HepG2 (cell line): Measurements from ENCODE around the gene ANKRD11. TPM values are rescaled to one million over a fixed set of nuclear protein-coding genes. Genes with fewer than 3 reads are reported as not detected.

Source experiments
- ATAC-seq: fragments of 200-7000 bp; cut with Tn5 transposase; 3 replicates; pipeline ENCODE4 v1.9.1; 2020; ENCODE audit warnings: mild to moderate bottlenecking, moderate library complexity
- BruUV-seq: library from RNA; stranded (reverse); fragments of 400-500 nt; replicated peaks from 2 replicates; lab custom pipeline; 2021; lab: Mats Ljungman, UMichigan
- CTCF ChIA-PET: fragments of 300-600 bp; formaldehyde crosslinking; extraction: SDS; loops from one replicate; lab custom pipeline; 2021; ENCODE audit warnings: low total read pairs, inconsistent platforms, low intra/inter-chr PET ratio; lab: Yijun Ruan, JAX
- POLR2A ChIA-PET: fragments of 350-600 bp; sonication (Branson Sonifier 250); formaldehyde crosslinking; loops from one replicate; lab custom pipeline; 2020; ENCODE audit warnings: antibody characterized with exemption, inconsistent platforms; lab: Yijun Ruan, JAX
- DNase-seq: peaks from one replicate; pipeline ENCODE4 v3.0.0-alpha.2; 2015; ENCODE audit warnings: low spot score
- FAIRE-seq: peaks from 3 replicates; lab custom pipeline; 2011; peaks lifted over from hg19 to GRCh38; lab: Jason Lieb, UNC
- H2AFZ ChIP-seq: one replicate; pipeline ENCODE4 v1.6.1; 2011; ENCODE audit warnings: low read length, inconsistent platforms
- H3K27ac ChIP-seq: fragments of 300-600 bp; 3 replicates; pipeline ENCODE4 v1.8.0; 2011; ENCODE audit warnings: mixed run types, mild to moderate bottlenecking, mixed read lengths, low read length, inconsistent platforms; ENCODE audit not compliant: insufficient read depth; ENCODE audit errors: extremely low read length
- H3K27me3 ChIP-seq, 2 experiments: fragments of 200-600 bp in 1 of 2; 2 replicates in 1 of 2; 3 replicates in 1 of 2; pipeline versions ENCODE4 v1.6.0 to v1.8.0; 2011; ENCODE audit warnings: low read length in 2 of 2, mild to moderate bottlenecking in 2 of 2, moderate library complexity in 2 of 2, inconsistent platforms in 1 of 2; ENCODE audit not compliant: insufficient read depth in 2 of 2, control insufficient read depth in 1 of 2
- H3K36me3 ChIP-seq, 2 experiments: fragments of 200-600 bp in 1 of 2; replicated peaks in 1 of 2; 2 replicates in 1 of 2; 3 replicates in 1 of 2; pipeline versions ENCODE4 v1.5.1 to v1.8.0; 2011; ENCODE audit warnings: low read length in 2 of 2, inconsistent platforms in 1 of 2; ENCODE audit not compliant: insufficient read depth in 2 of 2, control insufficient read depth in 1 of 2
- H3K4me1 ChIP-seq: 2 replicates; pipeline ENCODE4 v1.5.1; 2012; ENCODE audit warnings: low read length, inconsistent platforms; ENCODE audit not compliant: insufficient read depth
- H3K4me2 ChIP-seq: 2 replicates; pipeline ENCODE4 v1.6.0; 2011; ENCODE audit warnings: low read depth, low read length, inconsistent platforms
- H3K4me3 ChIP-seq, 3 experiments: fragments of 200-600 bp in 1 of 3; sonication (generic), shearing (Covaris generic) in 1 of 3; replicated peaks in 1 of 3; 2 replicates each; pipeline ENCODE4 v1.5.1; 2011 to 2016; ENCODE audit warnings: low read length in 3 of 3, inconsistent platforms in 2 of 3, low read depth in 2 of 3, mild to moderate bottlenecking in 2 of 3, control low read depth in 1 of 3, mixed read lengths in 1 of 3; ENCODE audit not compliant: insufficient read depth in 1 of 3
- H3K79me2 ChIP-seq: one replicate; pipeline ENCODE4 v1.6.1; 2011; ENCODE audit warnings: low read length, inconsistent platforms; ENCODE audit not compliant: insufficient read depth
- H3K9ac ChIP-seq: 2 replicates; pipeline ENCODE4 v1.6.0; 2011; ENCODE audit warnings: mild to moderate bottlenecking, low read depth, low read length, inconsistent platforms; ENCODE audit not compliant: insufficient read depth
- H3K9me3 ChIP-seq: 2 replicates; pipeline ENCODE4 v1.5.1; 2012; ENCODE audit warnings: mild to moderate bottlenecking, low read length
- H4K20me1 ChIP-seq: 2 replicates; pipeline ENCODE4 v1.6.0; 2011; ENCODE audit warnings: inconsistent platforms, mild to moderate bottlenecking, low read length, moderate library complexity; ENCODE audit not compliant: insufficient read depth
- ARNT2 ChIP-seq: sonication (generic); formaldehyde crosslinking; IDR thresholded peaks from 2 replicates; pipeline ENCODE4 v1.8.0; 2022; ENCODE audit warnings: mild to moderate bottlenecking, low read depth, missing genetic modification reagents, moderate library complexity
- BORCS8-MEF2B ChIP-seq: sonication (generic); formaldehyde crosslinking; IDR thresholded peaks from 2 replicates; pipeline ENCODE4 v1.8.0; 2022; ENCODE audit warnings: mild to moderate bottlenecking, missing genetic modification reagents
- JARID2 ChIP-seq: sonication (generic); formaldehyde crosslinking; IDR thresholded peaks from 2 replicates; pipeline ENCODE4 v1.8.1; 2023; ENCODE audit warnings: missing genetic modification reagents, inconsistent platforms; ENCODE audit not compliant: insufficient replicate concordance
- SAP130 ChIP-seq: IDR thresholded peaks from 2 replicates; pipeline ENCODE4 v1.6.1; 2016; ENCODE audit warnings: low read depth
- TGIF2 ChIP-seq: IDR thresholded peaks from 2 replicates; pipeline ENCODE4 v1.6.1; 2016; ENCODE audit warnings: control low read depth, missing compliant biosample characterization
- ZBED4 ChIP-seq: sonication (generic); formaldehyde crosslinking; IDR thresholded peaks from 2 replicates; pipeline ENCODE4 v1.4.0; 2020; ENCODE audit warnings: missing genetic modification reagents, borderline replicate concordance
- ZFP36L1 ChIP-seq: sonication (generic); formaldehyde crosslinking; IDR thresholded peaks from 2 replicates; pipeline ENCODE4 v1.8.0; 2022; ENCODE audit warnings: mild to moderate bottlenecking, missing genetic modification reagents, moderate library complexity
- ZMYM3 ChIP-seq: sonication (generic); formaldehyde crosslinking; IDR thresholded peaks from 2 replicates; pipeline ENCODE4 v1.5.1; 2020; ENCODE audit warnings: mild to moderate bottlenecking, missing genetic modification reagents
- ZNF552 ChIP-seq: sonication (generic); formaldehyde crosslinking; IDR thresholded peaks from 2 replicates; pipeline ENCODE4 v1.9.0; 2022; ENCODE audit warnings: missing genetic modification reagents, mild to moderate bottlenecking, borderline replicate concordance
- ZNF749 ChIP-seq: sonication (generic); formaldehyde crosslinking; IDR thresholded peaks from 2 replicates; pipeline ENCODE4 v1.8.0; 2022; ENCODE audit warnings: mild to moderate bottlenecking, missing genetic modification reagents, moderate library complexity, borderline replicate concordance
- ZNF891 ChIP-seq: sonication (generic); formaldehyde crosslinking; IDR thresholded peaks from 2 replicates; pipeline ENCODE4 v1.5.0; 2020; ENCODE audit warnings: mild to moderate bottlenecking, missing genetic modification reagents
- WGBS: methylation state at CpG from one replicate; pipeline ENCODE4 v1.1.6; 2017; ENCODE audit warnings: low lambda C conversion rate; 5-methylcytosine and 5-hydroxymethylcytosine counted together
- in situ Hi-C: cut with HindIII; loops from 2 replicates; pipeline ENCODE4 v1.10.0; 2017; ENCODE audit warnings: low pct_unique_long_range_greater_than_20kb; ENCODE audit not compliant: extremely low pct_ligation_motif_present
- intact Hi-C: fragments of 100-400 bp; cut with micrococcal nuclease; formaldehyde crosslinking; loops from one replicate; pipeline ENCODE4 v1.10.0; 2022; ENCODE audit not compliant: unreplicated experiment
- polyA plus RNA-seq, 8 experiments: library from polyadenylated mRNA; depleted of rRNA in 3 of 8; stranded (reverse) in 7 of 8; unstranded in 1 of 8; fragments of >200 nt; fragmentation: Illumina TruSeq in 4 of 8; extraction: Trizol in 4 of 8; gene quantifications; 2 replicates each; pipeline versions ENCODE4 v1.2.1 to v1.2.3, GENCODE V29; 2011 to 2016; ENCODE audit warnings: low read depth in 4 of 8, missing spikeins in 1 of 8, mixed read lengths in 1 of 8; ENCODE audit not compliant: insufficient read depth in 1 of 8
- total RNA-seq, 5 experiments: library from RNA; depleted of rRNA; stranded (reverse); fragments of >200 nt; fragmentation: Illumina TruSeq; extraction: Trizol; gene quantifications; 2 replicates each; pipeline ENCODE4 v1.2.3, GENCODE V29; 2016; ENCODE audit warnings: low read depth in 1 of 5
- TF ChIP-seq, protein P1 (sequence below): sonication (generic); formaldehyde crosslinking; IDR thresholded peaks from 2 replicates; pipeline ENCODE4 v1.5.0; 2020; ENCODE audit warnings: mild to moderate bottlenecking, missing genetic modification reagents, moderate library complexity
- TF ChIP-seq, protein P2 (sequence below): sonication (generic); formaldehyde crosslinking; IDR thresholded peaks from 2 replicates; pipeline ENCODE4 v1.4.0; 2020; ENCODE audit warnings: missing genetic modification reagents

ANKRD11 gene
- total and polyA plus RNA-seq, 2 of the 13 experiments (the other 11 are each of a cell fraction or from before 2014, with no cell fraction given) = 21.4 to 38.4 TPM

DNA sequence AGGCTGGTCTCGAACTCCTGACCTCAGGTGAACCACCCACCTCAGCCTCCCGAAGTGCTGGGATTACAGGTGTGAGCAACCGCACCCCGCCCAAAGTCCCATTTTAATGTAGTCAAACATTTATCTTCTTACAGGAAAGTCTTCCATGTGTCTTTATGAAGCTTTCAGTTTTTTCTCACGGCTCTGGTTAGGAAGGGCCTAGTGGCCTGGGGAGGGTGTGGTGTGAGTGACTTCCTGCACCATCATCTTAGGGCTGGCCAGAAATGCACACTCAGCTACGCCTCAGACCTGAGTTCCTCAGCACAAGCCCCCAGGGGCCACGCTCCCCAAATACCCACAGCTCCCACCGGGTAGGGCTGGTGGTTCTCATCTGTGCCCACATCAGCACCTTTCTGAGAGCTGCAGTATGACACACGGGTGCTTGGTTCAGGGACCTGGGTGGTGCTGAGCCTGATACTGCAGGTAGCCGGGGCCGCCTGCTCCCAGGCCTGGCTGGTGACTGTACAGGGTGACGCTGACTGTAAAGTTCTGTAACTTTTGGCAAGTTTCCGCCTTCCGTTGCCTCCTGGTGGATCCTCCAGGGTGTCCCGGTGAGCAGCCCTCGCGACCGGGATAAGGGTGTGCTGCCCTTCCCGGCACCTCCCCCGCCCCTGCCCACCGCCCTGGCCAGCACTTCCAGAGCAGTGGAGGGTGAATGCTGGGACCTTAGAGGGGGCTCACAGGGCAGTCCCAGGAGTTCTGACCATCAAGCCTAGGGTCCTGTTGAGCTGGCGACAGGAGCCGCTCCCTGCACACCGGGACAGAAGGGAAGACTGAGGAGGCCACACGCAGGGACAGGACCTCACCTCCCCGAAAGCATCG lies 220.3 kb downstream of the ANKRD11 start:
- ChIA-PET CTCF (no interaction called here), POLR2A (no interaction called here)
- Histone ChIP-seq H3K9ac (no peak overlapping the region), H3K27ac (no peak overlapping the region), H4K20me1 (peaks cover 5% of the 10 kb centered on the region; the same call in 1 of the 2 replicates), H2AFZ (no peak overlapping the region), H3K4me3 (no peak overlapping the region), H3K27me3 (no peaks in the 10 kb centered on the region), H3K4me2 (no peak overlapping the region), H3K79me2 (peaks cover 2% of the 10 kb centered on the region), H3K4me1 (no peaks in the 10 kb centered on the region), H3K36me3 (peaks cover 46 to 71% of the 10 kb centered on the region in 2 experiments; a peak in 4 of 5 replicates), H3K9me3 (no peaks in the 10 kb centered on the region)
- whole genome bisulfite sequencing = 98% methylated on average over 26 of the region's 27 CpGs
- intact Hi-C loops = no loop called here
- no peak for DNase-seq
- BruUV-seq = no TSS peak
- no peak for FAIRE-seq
- peak; percentile 12 for ATAC-seq
- in situ Hi-C loops = loop anchor here (10.0 kb wide), 1 partner anchor 55 kb away; no protein-coding TSS in a partner anchor
- TF ChIP-seq ZNF749 (CRISPR knock-in tag) = no peak
- TF ChIP-seq, protein P1, sequence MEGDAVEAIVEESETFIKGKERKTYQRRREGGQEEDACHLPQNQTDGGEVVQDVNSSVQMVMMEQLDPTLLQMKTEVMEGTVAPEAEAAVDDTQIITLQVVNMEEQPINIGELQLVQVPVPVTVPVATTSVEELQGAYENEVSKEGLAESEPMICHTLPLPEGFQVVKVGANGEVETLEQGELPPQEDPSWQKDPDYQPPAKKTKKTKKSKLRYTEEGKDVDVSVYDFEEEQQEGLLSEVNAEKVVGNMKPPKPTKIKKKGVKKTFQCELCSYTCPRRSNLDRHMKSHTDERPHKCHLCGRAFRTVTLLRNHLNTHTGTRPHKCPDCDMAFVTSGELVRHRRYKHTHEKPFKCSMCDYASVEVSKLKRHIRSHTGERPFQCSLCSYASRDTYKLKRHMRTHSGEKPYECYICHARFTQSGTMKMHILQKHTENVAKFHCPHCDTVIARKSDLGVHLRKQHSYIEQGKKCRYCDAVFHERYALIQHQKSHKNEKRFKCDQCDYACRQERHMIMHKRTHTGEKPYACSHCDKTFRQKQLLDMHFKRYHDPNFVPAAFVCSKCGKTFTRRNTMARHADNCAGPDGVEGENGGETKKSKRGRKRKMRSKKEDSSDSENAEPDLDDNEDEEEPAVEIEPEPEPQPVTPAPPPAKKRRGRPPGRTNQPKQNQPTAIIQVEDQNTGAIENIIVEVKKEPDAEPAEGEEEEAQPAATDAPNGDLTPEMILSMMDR (CRISPR knock-in tag) = 0 out of 2 replicates have a peak, but pooled peaks have one; percentile 4
- 0 out of 2 replicates have a peak, but pooled peaks have one; percentile 50 for TF ChIP-seq ZNF891
- TF ChIP-seq TGIF2 = no peak
- no peak for TF ChIP-seq BORCS8-MEF2B
- TF ChIP-seq ARNT2 (CRISPR knock-in tag) = no peak
- no peak for TF ChIP-seq ZBED4
- no peak for TF ChIP-seq JARID2 (CRISPR knock-in tag)
- TF ChIP-seq SAP130 (CRISPR knock-in tag) = no peak
- TF ChIP-seq ZNF552 (CRISPR knock-in tag) = no peak
- TF ChIP-seq, protein P2, sequence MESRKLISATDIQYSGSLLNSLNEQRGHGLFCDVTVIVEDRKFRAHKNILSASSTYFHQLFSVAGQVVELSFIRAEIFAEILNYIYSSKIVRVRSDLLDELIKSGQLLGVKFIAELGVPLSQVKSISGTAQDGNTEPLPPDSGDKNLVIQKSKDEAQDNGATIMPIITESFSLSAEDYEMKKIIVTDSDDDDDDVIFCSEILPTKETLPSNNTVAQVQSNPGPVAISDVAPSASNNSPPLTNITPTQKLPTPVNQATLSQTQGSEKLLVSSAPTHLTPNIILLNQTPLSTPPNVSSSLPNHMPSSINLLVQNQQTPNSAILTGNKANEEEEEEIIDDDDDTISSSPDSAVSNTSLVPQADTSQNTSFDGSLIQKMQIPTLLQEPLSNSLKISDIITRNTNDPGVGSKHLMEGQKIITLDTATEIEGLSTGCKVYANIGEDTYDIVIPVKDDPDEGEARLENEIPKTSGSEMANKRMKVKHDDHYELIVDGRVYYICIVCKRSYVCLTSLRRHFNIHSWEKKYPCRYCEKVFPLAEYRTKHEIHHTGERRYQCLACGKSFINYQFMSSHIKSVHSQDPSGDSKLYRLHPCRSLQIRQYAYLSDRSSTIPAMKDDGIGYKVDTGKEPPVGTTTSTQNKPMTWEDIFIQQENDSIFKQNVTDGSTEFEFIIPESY (CRISPR knock-in tag) = peak; percentile 81; the same call in 1 of the 2 replicates
- no peak for TF ChIP-seq ZFP36L1 (CRISPR knock-in tag)
- TF ChIP-seq ZMYM3 (CRISPR knock-in tag) = no peak
